DMS153 treated with DMSO at 0.1 percent for 48 hours (cell line): Measurements from ENCODE around the gene TPM2.

ENCODE experiments used
- DNase-seq: peaks from one replicate; lab custom pipeline; 2025; ENCODE audit not compliant: unreplicated experiment; lab: John Stamatoyannopoulos, UW

The TPM2 gene

DNA sequence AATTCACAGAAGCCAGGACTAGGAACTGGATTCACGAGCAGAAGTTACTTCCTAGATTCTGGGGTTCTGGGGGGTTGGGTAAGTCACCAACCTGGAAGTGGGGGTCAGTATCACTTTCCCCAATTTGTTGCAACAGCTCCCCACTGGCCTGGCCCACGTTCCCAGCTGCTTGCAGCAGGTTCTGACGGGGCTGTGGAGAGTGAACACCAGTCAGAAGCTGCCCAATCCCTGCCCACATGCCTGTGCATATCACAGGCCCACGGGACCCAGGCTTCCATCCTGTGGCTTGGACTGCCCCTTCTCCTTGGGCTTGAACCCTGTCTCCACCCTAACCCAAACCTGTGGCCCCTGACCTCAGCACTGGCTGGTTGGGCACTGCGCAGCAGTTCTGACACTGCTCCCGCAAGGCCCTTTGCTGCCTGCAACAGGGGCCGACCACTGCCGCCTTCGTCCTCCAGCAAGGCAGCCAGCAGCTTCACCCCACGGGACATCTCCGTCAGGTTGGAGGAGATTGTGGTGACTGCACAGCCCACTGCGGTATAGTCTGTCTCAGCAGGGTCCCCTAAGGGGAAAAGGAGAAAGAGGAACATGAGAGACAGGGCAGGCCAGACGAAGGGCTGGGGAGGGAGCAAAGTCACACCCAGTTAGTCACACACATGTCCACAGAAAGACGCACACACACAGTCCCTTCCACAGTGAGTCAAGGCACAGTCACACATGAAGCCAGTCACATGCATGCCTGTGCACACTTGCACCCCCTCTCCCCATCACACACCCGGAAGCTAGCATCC is 29.2 kb upstream of the TPM2 start:
- no peak for DNase-seq

DNA sequence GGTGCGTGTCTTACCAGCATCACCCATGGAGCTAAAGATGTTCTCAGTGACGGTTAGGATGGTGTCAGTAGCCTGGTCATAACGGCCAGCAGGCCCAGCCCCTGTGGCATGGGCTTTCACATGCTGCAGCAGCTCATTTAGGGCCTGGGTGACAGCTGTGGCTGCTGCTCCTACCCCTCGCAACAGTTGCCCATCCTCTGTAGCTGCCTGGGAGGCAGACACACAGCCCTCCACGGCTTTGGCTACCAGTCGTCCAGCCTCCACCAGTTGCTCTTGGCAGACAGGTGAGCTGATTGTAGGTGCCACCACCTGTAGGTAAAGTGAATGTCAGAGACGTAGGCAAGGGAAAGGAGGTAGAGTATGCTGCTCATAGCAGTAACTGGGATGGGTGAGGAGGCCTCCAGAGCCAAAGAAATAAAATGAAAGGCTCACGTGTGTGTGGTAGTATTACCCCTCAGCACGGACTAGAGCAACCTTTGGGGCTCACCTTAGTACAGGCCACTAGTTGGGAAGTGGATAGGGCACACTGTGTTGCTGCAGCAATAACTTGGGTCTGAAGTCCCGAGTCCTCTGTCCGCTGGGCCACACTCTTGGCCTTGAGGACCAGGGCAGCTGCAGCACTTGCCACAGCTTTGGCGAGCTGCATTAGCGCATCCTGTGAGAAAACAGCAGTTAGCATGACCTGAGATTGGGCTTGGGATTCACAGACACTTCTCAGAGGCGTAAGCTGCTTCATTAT is 27.6 kb upstream of the TPM2 start:
- no peak for DNase-seq

DNA sequence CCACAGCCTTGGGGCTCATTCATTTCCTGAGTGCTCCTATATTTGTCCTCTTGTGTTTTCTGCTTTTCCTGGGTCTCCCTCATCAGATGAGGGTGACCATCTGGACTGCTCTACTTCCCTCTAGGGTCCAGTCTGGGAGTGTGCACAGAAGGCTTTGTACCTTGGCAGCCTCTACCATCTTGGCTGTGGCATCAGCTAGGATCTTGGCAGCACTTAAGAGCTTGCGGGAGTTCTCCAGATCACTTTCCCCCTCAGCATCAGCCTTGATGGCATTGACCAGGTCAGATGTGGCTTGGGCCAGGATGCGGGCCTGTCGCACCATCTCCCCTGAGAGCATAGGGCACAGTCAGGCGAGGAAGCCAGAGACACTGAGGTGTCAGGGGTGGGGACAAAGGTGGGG is 26.5 kb upstream of the TPM2 start:
- DNase-seq: no peak

DNA sequence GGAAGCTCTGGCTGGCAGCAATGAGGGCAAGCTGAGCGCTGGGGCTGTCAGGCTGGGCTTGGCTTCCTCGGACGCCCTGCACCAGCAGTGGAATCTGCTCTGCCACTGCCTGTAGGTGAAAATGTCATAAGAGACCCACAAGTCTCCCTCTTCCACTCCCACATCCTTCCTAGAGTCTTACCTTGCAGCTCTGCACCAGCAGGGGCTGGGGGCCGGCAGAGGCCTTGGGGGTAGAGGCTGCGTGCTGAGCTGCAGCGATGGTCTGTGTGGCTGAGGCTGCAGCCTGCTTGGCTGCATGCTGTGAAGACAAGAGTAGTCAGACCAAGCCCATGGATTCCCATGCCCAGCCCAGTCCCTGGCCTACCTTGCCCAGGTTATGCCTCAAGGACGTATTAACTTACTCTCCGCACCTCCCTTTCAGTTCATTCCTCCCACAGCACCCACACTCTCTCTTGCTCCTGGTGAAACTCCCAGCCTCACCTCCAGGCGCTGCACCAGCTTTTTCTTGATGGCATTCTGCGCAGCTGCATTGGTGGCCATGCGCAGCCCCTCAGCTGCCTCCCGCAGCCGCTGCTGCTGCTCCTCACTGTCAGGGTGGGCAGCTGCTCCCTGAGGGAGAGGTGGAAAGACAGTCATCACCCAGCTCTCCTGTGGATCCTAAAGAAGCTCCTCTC is 25.0 kb upstream of the TPM2 start:
- no peak for DNase-seq

DNA sequence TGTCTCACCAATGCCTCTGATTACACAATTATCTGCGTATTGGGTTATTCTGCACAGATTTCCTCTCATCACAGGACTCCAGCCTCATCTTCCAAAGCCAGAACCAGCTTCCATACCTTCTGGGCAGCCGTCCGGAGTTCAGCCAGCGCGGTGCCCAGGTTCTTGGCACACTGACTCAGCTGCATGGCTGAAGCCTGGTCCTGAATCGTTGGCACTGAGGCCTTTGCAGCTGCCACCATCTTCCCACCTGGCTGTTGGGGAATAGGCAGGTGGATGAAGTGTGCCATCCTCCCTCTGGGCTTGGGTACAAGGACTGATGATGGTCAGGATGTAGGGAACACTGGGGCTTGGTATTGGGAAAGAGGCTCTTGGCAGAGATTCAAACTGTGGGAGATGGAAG is 24.4 kb upstream of the TPM2 start:
- DNase-seq: no peak

DNA sequence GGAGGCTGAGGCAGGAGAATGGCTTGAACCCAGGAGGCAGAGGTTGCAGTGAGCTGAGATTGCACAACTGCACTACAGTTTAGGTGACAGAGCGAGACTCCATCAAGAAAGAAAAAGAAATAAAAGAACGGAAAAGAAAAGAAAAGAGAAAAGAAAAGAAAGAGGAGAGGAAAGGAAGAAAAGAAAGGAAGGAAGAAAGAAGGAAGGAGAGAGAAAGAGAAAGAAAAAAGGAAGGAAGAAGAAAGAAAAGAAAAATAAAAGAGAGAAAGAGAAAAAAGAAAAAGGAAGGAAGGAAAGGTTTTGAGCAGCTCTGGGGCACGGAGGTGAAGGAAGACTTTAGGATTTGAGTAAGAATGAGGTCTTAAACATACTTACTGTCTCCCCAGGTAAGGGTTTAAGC is 23.9 kb upstream of the TPM2 start:
- no peak for DNase-seq

DNA sequence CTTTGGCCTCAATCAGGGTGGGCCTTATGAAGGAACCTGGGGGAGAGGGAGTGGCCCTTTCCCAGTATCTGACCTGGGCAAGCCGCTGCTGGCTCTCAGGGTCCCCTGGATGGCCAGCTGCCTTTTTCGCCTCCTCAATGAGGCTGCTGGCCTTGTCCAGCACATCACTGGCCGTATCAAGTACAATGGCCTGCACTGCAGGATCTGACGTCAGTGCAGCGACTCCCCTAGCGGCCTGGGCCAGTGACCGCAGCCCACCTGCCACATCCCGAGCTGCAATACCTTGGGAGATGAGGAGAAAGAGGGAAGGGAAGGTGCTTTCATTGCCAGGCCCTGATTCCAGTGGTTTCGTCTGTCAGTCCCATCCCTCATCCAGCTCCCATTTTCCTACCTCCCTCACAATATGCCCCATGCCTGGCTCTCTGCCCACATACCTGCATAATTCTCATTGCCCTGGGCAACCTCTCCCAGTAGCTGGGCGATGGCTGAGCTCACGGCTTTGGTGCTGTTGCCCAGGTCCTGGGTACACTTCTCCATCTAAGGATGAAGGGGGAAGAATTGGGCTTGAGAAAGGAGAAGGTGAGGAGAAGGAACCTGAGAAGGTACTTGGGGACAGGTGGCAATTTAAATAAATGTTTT is 23.2 kb upstream of the TPM2 start:
- DNase-seq: no peak

DNA sequence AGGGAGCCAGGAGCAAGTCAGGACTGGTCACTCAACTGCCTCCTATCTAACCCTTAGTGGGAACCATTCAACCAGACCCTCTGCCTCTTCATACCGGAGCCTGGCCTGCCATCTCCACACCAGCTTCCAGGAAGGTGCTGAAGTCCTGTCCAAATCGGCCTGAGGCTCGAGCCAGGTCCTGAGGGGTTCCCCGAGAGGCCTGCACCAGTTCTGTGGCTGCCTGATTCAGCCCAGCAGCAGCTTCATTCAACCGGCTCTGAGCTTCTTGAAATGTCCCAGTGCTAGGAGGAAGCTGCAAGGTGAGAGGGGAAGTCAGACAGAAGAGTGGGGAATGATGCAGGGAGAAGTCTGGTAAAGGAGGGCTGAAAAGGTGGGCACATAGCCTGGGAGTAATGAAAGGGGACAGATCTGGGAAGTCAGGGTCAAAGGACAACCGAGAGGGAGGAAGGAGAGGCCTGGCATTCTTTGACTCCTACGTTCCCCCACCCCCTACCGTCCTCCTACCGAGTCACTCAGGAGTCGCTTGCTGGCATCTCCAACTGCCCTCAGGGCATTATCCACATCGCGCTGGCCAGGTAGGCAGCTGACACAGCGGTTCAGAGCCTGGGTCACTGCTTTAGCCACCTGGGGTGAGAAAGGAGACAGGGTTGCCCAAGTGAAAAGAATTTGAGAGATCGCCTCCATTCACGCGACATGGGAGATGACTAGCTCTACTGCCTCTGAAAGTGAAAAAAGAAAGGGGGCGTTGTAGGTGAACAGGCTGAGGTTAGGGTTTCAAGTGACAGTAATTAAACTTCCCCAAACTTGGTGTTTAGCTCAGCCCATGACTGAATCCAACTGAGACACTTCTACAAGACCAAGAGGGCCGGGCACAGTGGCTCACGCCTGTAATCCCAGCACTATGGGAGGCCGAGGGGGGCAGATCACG is 22.0 kb upstream of the TPM2 start:
- no peak for DNase-seq

DNA sequence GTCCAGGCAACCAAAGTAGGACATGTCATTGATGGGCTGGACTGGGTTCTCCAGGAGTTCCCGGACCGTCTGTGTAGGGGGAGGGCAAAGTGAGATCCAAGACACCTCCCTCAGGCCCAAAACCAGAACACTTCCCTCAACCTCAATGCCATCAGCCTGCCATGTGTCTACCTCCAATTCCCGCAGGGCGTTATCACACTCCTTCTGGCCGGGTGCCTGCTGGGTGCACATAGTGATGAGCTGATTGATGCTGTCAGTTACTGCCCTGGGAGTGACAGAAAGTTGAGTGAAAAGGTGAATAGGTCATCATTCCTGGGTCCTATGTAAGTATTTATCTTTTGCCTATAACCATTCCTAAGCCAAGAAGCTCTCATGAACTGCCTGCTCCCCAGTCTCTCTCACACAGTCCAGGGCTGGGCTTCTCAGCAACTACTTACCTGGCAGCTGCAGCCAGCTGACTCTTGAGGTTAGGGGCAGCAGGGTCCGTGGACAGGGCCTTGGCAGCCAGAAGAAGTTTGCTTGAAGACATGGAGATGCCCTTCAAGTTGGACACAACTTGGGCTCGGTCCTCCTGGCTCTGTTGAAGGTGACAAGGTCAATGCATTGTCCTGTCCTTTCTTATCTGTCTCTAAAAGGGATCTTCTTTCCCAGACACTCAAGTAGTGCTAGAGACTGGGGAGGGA is 21.2 kb upstream of the TPM2 start:
- DNase-seq: no peak

DNA sequence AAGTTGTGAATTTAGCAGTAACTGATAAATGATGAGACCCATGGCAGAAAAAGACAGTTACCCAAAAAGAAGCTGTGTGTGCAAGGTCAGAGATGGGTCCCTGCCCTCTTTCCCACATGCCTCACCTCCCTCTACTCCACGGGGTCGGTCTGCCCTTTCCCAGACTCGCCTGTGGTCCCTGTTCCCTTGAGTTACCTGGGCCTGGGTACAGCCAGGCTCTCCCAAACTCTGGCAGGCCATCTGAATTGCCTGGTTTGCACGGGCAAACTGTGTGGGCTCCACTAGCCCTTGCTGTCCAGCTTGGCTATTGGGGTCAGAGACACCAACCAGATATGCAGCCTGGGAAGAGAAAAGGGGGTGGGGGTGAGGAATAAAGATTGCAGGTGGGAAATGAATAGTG is 18.4 kb upstream of the TPM2 start:
- no peak for DNase-seq

DNA sequence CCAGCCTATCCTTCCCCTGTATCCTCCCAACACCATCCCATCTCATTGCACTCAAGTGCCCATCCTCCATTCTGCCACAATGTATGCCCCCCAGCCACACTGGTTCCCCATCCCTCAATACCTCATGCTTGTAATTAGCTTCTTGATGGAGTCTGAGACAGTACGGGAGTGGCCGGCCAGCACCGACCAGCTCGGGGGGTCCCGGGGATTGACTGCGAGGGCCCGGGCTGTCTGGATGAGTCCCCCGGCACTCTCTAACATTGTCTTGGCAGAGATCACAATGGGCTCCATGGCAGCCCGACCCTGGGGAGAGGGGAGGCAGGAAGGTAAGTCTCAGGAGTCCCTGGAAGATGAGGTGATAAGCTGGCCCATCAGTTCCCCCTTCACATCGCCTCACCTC is 17.2 kb upstream of the TPM2 start:
- DNase-seq: no peak

DNA sequence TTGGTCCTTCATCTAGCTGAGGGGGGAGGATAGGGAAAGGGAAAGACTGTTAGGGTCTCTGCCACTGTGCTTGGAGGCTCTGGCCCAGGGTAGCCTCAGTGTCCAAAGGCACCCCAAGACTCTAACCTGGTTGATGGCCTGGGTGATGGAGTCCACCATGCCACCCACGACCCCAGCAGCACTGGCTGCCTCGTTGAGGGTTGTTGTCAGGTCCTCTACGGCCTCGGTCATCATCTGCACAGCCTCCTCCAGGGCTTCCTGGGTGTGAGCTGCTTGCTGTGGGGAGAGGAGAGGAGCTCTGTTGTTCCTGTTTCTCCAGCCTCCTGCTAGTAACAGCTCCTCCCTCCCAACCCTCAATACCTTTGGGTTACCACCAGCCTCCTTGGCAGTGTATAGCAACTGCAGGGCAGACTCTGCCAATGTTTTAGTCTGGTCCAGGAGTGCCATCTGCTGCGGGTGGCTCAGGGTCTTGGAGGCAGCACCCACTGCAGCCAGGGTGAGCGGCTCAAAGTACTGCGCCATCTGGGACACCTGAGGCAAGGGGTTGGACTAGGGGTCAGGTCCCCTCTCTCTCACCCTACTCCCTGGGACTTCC is 16.2 kb upstream of the TPM2 start:
- no peak for DNase-seq

DNA sequence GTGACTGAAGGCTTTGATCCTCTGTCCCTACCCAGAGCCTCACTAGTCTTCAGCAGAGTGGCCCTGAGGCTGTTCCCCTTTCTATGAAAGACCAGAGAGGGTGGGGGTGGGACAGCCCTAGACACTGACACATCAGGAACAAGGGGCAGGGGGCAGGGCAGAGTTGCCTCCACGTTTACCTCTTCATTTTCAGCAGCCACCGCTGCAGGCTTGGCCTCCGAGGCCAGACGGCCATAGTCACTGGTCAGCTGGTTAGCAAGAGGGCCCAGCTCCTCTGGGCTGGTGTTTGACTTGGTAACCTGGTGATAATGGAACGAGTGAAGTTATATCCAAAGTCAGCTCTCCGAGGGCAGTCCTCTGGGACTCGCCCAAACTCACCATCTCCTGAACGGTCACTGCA is 15.6 kb upstream of the TPM2 start:
- no peak for DNase-seq

DNA sequence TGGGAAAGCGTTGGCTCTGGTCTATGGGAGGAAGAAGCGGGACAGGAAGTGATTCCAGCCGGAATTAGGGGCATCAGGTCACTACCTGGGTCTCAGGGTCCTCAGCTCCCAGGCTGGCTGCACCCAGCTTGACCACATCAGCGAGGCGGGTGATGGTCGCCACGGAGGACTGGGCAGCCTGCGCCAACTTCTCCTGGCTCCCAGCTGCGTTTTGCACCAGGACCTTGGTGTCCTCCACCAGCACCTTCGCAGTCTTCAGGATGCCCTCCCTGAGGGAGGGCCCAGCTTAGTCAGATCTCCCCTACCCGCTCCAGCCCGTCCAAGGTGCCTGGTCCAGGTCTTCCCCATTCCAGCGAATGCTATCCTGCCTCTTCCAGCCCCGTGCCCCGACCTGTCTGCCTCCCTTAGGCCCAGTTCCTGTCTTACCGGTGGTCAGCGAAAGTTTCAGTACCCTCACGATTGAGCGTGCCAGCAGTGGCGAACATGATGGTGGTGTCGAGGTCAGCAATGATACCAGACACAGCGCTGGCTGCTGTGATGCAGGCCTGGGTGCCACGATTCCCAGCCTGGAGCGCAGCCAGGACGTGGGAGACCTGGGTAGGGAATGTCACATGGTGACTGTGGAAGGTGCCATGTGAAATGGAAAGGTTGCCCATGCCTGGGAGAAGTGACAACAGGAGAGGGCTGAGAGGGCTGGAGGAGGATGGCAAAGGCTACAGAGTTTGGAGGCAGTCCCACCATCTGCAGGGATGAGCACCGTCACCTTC is 14.4 kb upstream of the TPM2 start:
- DNase-seq: no peak

DNA sequence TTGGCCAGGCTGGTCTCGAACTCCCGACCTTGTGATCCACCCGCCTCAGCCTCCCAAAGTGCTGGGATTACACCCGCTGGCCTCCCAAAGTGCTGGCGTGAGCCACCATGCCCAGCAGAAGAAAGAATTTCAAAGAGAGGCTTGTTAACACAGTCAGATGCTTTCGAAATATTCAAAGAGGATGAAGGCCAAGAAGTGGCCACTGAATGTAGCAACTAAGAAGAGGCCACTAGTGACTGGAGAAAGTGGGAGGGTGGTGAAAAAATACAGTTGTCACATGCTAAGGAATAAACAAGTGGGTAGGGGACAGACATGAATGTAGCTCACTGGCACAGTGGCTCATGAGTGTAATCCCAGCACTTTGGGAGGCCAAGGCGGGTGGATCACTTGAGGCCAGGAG is 13.0 kb upstream of the TPM2 start:
- no peak for DNase-seq

DNA sequence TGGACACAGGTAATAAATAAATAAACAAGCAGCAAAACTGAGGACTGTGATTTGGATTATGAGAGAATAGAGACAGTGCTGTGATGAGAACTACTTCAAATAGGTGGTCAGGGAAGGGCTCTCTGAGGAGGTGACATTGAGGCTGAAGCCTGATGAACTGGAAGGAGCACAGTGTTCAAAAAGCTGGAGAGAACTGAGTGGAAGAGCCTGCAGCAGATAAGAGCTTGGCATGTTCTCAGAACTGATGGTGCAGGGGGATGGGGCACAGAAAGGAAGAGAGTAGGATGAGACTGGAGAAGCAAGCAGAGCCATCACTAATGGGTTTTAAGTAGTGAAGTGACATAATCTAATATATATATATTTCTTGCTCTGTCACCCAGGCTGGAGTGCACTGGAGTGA is 11.2 kb upstream of the TPM2 start:
- DNase-seq: no peak

DNA sequence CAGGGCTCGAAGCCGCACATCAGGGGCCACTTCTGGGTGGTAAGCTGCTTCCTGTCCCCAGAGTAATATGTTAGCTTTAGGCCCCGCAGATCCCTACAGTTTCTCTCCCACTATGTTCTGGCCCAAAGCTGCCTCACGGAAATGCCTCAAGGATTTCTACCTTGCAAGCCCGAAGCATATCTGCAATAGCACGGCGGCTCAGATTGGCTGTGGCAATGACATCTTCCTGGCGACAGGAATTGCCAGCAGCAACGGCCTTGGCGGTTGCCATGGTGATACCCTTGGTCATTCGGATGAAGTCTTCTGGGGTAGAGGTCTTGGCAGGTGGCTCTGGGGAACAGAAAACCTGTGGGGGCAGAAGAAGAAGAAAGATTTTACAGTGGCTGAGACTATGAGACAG is 10.3 kb upstream of the TPM2 start:
- no peak for DNase-seq

DNA sequence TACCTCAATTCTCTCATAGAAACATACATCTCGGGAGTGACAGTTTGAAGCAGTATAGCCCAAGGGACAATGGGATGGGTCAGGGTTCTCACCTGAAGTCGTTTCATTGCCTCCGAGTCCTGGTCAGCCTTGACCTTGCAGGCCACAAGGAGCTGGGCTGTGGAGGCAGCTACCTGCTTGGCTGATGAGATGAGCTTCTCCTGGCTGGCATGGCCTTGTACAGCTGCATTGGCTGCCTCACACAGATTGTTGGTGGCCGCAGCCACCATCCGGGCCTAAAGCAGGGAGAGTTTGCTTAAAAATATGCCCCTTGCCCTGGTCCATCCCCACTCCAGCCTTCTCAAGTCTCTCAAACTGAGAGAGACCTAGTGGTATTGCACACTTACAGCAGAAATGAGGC is 8.5 kb upstream of the TPM2 start:
- no peak for DNase-seq

DNA sequence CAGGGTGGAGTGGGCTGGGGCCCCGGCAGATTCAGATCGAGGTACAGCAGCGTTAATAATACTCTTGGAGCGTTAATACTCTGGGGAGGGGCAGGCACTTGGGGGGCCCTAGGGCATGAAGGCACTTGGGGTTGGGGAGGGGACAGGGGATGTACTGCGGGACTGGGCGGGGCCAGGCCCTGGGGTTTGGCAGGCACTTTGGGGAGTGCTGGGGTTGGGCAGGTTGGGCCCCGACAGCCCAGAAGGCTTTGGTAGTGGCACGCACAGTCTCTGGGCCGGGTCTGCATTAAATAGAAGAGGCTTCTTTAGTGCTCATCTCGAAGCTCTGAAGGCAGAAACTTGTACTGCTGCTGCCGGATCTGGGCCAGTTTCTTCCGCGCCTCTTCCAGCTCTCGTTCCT is 7.8 kb upstream of the TPM2 start:
- DNase-seq: no peak
